Activated T-cell treated with anti-CD3 and anti-CD28 coated beads for 1 hour (primary cell): ENCODE results near the gene MPPED1.

Source experiments
- DNase-seq: peaks from one replicate; pipeline ENCODE4 v3.0.0-alpha.2; 2020; ENCODE audit warnings: low read depth

Gene MPPED1

DNA sequence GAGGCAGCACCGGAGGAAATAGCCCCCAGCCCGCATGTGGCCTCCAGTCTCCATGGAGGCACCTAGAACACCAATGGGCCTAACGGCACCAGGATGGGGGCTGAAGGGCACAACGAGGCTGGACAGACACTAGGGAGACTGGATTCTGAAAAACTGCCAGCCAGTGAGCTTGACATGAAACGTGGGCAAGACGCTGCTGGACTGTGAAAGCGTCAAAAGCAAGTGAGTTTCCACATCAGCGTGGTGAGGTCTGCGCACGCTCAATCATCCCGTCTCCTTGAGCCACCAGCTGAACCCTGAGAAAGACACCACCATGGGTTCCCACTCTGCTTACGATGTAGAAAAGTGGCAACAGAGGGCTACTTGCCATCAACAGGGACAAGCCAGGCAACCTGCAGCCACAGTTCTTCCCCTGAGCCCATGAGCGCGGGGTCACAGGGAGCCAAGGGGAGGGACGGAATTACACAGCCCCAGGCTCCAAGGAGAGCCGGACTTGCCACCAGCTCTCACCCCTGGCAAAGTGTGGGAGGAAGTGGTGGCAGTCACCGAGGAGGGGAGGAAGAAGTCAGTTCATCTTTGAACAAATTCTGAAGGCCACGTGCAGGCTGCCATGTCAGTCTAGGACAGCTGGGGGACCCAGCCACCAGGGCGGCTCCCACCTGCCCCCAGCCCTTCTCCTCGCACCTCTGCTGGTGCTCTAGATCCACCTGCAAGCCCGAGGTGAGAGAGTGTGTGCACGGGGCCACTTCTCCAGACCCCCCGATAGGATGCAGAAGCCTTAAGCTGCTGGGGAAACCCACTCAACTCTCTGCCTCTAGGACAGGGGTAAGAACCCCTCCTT is 131.1 kb downstream of the MPPED1 start:
- DNase-seq, result no peak

DNA sequence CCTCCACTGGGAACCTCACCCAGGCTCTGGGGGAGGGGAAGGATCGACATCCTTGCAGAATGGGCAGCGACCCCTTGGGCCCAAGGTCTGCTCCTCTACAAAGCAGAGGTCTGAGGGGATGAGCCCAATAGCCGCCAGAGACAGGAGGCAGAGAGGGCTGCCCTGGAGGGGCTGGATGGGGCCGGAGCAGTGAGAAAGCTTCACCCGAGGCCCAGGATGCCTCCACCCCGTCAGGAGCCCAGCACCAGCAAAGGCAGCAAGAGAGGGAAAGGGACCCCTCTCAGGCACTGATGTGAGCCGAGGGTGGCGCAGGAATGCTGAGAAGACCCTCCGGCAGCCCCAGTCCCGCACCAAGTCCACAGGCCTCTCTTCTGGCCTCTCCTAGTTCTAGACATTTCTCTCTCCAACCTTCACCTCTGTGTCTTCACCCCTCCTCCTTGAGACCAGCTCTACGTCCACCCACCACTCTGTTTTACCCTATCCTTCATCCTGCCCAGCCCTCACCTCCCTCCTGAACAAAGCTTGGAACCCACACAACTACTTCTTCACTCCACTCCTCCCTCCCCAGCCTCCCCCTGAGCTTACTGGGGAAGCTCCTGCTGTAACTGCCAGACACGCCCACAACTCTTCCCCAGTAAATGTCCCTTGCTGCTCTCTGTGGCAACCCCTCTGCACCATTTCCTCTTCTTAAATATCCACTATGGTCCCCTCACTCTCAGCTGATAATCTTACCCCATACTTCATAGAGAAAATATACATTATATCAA is 131.9 kb downstream of the MPPED1 start:
- no peak for DNase-seq

DNA sequence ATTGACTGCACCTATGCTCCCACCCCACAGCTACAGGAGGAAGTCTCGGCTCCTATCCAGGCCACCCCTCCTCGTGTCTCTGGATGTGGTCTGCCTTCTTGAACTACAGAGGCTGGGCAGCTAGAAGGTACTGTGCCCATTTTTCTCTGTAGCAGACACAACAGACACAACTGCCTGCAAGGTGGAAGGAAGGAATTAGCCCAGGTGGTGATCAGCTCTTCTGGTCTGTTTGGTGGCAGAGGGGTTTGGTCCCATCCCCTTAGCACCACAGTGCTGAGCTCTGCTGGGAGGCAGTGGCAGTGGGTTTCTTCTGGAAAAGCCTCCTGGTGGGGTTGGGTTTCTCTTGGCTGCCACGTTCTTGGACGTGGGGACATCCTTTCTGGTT is 132.5 kb downstream of the MPPED1 start:
- no peak for DNase-seq

DNA sequence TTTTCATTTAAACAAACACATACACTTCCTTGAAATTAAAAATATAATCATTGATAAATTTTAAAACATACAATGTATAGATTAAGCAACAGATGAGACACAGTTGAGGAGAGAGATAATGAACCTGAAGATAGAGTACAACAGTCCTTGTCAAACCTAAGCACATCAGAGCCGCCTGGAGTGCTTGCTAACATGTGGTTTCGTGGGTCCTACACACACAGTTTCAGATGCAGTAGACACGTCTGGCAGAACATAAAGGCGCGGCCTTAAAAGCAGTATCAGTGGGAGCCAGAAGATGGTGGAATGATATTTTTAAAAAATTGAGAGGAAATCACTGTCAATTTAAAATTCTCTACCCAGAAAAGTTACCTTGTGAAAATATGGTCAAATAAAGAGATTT is 134.4 kb downstream of the MPPED1 start:
- DNase-seq, result no peak

DNA sequence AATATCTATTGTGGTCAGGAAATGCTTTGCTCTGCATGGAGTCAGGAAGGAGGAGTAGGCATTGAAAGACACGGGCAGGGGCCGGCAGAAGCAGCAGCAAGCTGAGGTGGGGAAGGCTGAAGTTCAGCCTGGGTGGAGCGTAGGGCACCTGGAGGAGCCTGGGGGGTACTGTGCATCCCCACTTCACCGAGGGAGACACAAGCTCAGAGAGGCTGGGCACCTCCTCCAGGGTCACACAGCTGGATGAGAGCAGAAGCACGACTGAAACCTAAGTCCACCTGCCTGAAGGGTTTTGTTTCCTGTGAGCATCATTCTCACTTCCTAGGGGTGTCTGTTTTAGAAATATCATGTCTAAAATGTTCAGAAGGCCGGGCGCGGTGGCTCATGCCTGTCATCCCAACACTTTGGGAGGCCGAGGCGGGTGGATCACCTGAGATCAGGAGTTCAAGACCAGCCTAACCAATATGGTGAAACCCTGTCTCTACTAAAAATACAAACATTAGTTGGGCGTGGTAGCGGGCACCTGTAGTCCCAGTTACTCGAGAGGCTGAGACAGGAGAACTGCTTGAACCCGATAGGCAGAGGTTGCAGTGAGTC is 138.3 kb downstream of the MPPED1 start:
- no peak for DNase-seq

DNA sequence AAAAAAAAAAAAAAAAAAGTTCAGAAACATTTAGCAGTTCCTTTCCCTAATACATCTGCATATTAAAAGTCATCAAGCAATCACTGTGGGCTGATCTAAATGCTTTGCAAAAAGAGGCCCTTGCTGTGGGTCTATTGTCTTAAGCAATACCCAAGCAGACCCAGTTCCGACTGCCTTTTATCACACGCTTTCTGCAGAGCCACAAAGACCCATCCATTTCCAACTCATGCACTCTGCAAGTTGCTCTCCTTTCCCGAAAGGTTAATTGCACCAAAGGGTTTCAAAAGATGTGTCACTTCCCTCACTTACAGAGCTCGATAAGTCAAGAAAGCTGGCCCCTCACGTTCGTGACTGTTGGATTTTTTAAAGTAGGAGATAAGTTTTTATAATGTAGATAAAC is 138.9 kb downstream of the MPPED1 start:
- no peak for DNase-seq

DNA sequence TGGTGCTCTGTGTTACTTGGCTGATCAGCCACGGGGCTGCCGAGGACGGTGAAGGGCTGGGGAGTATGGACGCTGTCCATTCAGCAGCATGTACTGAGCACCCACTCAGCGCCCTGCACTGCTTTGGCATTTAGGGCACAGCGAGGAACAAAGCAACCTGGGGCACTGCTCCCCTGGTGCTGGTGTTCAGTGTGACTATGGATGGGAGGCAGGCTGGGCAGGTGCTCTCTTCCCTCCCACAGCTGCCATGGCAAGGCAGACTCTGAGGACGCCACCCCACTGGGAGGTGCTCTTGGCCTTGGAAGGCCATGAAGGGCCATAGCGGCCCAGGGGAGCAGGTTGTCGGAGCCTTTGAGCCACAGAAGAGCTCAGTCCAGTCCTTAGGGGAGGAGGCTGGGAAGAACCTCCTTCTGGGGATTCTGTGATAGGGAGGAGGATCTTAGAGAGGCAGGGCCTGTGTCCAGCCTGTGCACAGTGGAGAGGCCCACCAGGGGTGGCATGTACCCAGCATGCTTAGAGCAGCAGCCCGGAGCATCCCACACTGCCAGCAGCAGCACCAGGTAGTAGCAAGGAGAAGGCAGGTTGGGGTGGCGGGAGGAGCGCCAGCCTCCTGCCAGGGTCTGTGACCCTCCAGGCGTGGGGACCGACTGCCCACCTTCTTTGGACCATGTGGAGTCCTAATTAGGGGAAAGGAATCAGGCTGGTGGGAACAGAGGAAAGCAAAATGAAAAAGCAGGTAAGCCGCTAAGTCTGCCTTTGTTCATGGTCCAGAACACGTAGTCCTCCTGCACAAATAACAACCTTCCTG is 141.8 kb downstream of the MPPED1 start:
- DNase-seq, result no peak

DNA sequence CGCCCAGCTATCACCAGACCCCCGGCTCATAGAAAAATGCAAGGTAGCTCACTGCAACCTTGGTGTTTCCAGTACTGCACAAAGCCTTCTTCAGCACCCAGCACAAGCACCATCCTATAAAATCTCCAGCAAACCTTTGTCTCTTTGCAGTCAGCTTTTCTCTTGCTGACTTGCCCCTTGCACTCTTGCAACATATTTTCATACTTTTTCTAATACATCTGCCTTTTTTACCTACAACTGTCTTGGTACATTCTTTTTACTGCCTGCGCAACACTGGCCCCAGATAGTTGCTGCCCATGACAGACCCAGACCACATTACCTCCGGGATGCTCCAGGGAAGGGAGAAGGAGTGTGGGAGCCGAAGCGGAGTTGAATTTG is 142.4 kb downstream of the MPPED1 start:
- no peak for DNase-seq

DNA sequence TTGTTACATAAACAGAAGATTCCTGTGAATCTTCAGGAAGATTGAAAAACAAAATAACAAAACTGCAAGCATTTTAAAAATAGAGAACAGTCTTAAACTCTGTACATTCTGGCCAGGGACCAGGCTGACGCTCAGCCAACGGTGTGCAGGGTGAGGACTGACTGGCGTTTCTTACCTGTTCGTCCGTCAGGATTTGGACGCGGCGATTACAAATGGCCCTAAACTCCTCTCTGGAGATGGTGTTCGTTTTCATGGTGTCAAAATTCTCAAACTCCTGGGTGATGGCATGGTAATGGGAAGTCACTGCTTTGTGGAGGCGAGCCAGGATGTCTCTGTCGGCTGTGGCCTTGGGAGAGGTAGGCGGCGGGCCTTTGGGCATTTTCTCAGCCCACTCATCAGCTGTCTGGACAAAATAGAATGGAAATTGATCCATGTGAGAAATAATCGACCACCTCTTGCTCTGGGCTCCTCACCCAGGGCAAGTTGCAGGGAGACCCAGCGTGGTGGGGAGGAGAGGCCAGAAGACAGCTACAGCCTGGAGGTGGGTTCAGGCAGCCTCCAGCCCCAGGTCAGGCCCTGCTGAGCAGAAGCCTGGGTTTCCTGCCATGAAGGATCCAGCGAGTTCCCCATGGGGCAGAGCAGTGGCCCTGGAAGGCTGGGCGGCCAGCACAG is 143.0 kb downstream of the MPPED1 start:
- no peak for DNase-seq

DNA sequence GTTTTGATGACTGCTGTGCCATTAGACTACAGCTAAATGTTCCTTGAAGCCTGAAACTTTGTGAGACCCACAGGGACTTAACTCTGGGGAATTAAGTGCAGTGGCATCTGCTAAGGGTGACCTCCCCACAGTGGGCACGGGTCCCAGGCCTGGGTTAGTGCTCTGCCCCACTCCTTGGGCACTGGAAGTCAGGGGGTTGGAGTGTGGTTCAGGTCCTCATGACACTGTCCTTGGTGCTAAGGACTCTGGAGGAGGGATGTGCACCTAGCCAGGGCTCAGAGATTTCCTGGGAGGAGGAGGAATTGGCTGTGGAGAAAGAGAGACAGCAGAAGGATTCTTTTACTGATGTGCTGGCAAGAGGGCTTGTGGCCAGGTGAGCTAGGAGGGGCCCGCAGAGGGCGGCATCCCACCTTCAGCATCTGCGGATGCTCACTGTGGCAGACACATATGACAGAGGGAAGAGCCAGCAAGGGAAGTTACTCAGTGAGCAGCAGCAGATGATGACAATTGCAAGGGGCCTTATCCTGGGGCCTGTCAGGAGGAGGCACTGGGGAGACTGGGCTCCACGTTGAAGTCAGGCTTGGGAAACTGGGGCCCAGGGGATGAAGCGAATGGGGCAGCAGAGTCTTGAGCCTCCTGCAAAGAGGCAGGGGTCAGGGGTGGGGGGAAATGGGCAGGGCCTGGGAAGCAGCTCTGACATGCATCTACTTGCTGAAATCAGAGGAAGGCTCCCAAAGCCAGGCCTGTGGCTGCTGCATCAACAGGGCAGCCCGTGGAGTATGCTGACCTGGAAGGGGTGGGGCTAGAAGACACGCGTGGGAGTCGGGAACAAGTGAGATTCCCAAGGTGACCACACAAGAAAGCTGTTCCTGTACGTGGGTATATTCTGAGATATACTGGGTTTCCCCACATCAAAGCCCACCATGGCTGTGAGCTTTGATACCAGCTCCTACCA is 144.0 kb downstream of the MPPED1 start:
- DNase-seq, result no peak
